ENCODE measurements around the gene SLC22A5. TPM values are rescaled to one million over a fixed set of nuclear protein-coding genes. Genes with fewer than 3 reads are reported as not detected.

The SLC22A5 gene
- total and polyA plus RNA-seq, 2 donors (not counting 3 experiments of a cell fraction or from before 2014, with no cell fraction given) = 3.6 to 9.3 TPM

GRCh38 chr5:132438917-132439316 lies 69.4 kb downstream of the SLC22A5 start:
- no peak overlapping the region for H3K4me2 ChIP-seq (ENCODE audit: insufficient read depth, low read length)
- no peak overlapping the region for H3K4me3 ChIP-seq (replicated peaks in 1 of 3; ENCODE audit: insufficient read depth in 1 of 3, low read depth in 1 of 3, low read length in 3 of 3)

GRCh38 chr5:132439521-132440089 lies 70.1 kb downstream of the SLC22A5 start:
- Histone ChIP-seq H3K36me3 (ENCODE audit: control insufficient read depth in 2 of 2, extremely low read depth in 1 of 2, insufficient read depth in 2 of 2, low read length in 2 of 2) (no peaks in the 10 kb centered on the region), H3K9ac (replicated peaks; ENCODE audit: extremely low read depth, insufficient read depth, low read length) (no peak overlapping the region), H3K27ac (ENCODE audit: insufficient read depth, low read depth, low read length) (no peak overlapping the region), H3K9me1 (replicated peaks; ENCODE audit: control insufficient read depth, extremely low read depth, insufficient read depth, low read length) (no peaks in the 10 kb centered on the region), H3K27me3 (ENCODE audit: control insufficient read depth in 2 of 2, insufficient read depth in 2 of 2, low read length in 2 of 2) (no peaks in the 10 kb centered on the region), H3K4me2 (ENCODE audit: insufficient read depth, low read length) (no peak overlapping the region), H3K4me3 (replicated peaks in 1 of 3; ENCODE audit: insufficient read depth in 1 of 3, low read depth in 1 of 3, low read length in 3 of 3) (no peak overlapping the region), H2AFZ (ENCODE audit: low read depth, low read length) (no peak overlapping the region), H3K9me3 (replicated peaks; ENCODE audit: control insufficient read depth, insufficient read depth, low read length) (no peaks in the 10 kb centered on the region), H3K79me2 (ENCODE audit: control insufficient read depth, insufficient read depth, low read length) (no peaks in the 10 kb centered on the region), H4K20me1 (replicated peaks; ENCODE audit: control insufficient read depth, extremely low read depth, insufficient read depth, low read length) (no peaks in the 10 kb centered on the region), H3K4me1 (ENCODE audit: control insufficient read depth, extremely low read depth, insufficient read depth, low read length) (peaks cover 4% of the 10 kb centered on the region)
- DNase-seq (ENCODE audit: low read depth, low spot score) (peak; percentile 71), FAIRE-seq (peak; percentile 33)
- intact Hi-C loops (cut with micrococcal nuclease) = no loop called here
- no peak for TF ChIP-seq CTCF (IDR thresholded peaks at IDR 0.05; ENCODE audit: extremely low read depth in 1 of 2, insufficient read depth in 1 of 2, low read depth in 1 of 2, low read length in 2 of 2)
- TF ChIP-seq MYC (IDR thresholded peaks at IDR 0.05; ENCODE audit: low read depth, low read length) = no peak
- TF ChIP-seq MAX (IDR thresholded peaks at IDR 0.05; ENCODE audit: insufficient read depth, insufficient read length) = no peak
- no peak for TF ChIP-seq POLR2A (IDR thresholded peaks at IDR 0.05; ENCODE audit: low read depth, low read length)
- no peak for TF ChIP-seq JUN (IDR thresholded peaks at IDR 0.05; ENCODE audit: borderline replicate concordance, insufficient read depth, insufficient read length, low read depth)
- no peak for TF ChIP-seq POLR2AphosphoS5 (IDR thresholded peaks at IDR 0.05; ENCODE audit: insufficient read depth, low read depth, low read length)
- no peak for TF ChIP-seq EZH2 (IDR thresholded peaks at IDR 0.05; ENCODE audit: borderline replicate concordance, low read depth, low read length, severe bottlenecking)
- TF ChIP-seq FOS (IDR thresholded peaks at IDR 0.05; ENCODE audit: borderline replicate concordance, insufficient read depth, low read length) = no peak
- no peak for TF ChIP-seq GATA2 (IDR thresholded peaks at IDR 0.05; ENCODE audit: insufficient read depth, insufficient read length, low read depth, low read length)
- ChIA-PET CTCF (interaction anchor here (0.7 to 2.5 kb wide), 15 partner anchors 8 to 70 kb away, joined by 3 to 11 read pairs (median 6); no protein-coding TSS in a partner anchor), POLR2A (interaction anchor here (1.2 kb wide), 1 partner anchor 51 kb away, joined by 3 read pairs; the partner anchor contains the start of gene IRF1)
- dilution Hi-C loops (cut with MboI; ENCODE audit: extremely low pct_ligation_motif_present, low sequenced_read_pairs) = no loop called here
- BruUV-seq (replicated peaks) = no TSS peak

More at GRCh38 chr5:132438917-132439316, 69.4 kb downstream of the SLC22A5 start:
- no peak for DNase-seq (ENCODE audit: low read depth, low spot score)
- H3K27ac ChIP-seq (ENCODE audit: insufficient read depth, low read depth, low read length) = no peak overlapping the region
- TF ChIP-seq JUN (IDR thresholded peaks at IDR 0.05; ENCODE audit: borderline replicate concordance, insufficient read depth, insufficient read length, low read depth) (no peak), FOS (IDR thresholded peaks at IDR 0.05; ENCODE audit: borderline replicate concordance, insufficient read depth, low read length) (no peak)
- no peaks in the 10 kb centered on the region for H3K36me3 ChIP-seq (ENCODE audit: control insufficient read depth in 2 of 2, extremely low read depth in 1 of 2, insufficient read depth in 2 of 2, low read length in 2 of 2)
- no peaks in the 10 kb centered on the region for H3K27me3 ChIP-seq (ENCODE audit: control insufficient read depth in 2 of 2, insufficient read depth in 2 of 2, low read length in 2 of 2)
- no peaks in the 10 kb centered on the region for H3K9me1 ChIP-seq (replicated peaks; ENCODE audit: control insufficient read depth, extremely low read depth, insufficient read depth, low read length)
- H2AFZ ChIP-seq (ENCODE audit: low read depth, low read length) = no peak overlapping the region
- no peak overlapping the region for H3K9ac ChIP-seq (replicated peaks; ENCODE audit: extremely low read depth, insufficient read depth, low read length)
- ChIA-PET CTCF (interaction anchor here (0.7 to 2.5 kb wide), 15 partner anchors 9 to 70 kb away, joined by 3 to 11 read pairs (median 6); no protein-coding TSS in a partner anchor), POLR2A (interaction anchor here (1.2 kb wide), 1 partner anchor 51 kb away, joined by 3 read pairs; the partner anchor contains the start of gene IRF1)
- BruUV-seq (replicated peaks) = no TSS peak
- FAIRE-seq = no peak
- intact Hi-C loops (cut with micrococcal nuclease) = no loop called here
- no peaks in the 10 kb centered on the region for H3K79me2 ChIP-seq (ENCODE audit: control insufficient read depth, insufficient read depth, low read length)
- H3K9me3 ChIP-seq (replicated peaks; ENCODE audit: control insufficient read depth, insufficient read depth, low read length) = no peaks in the 10 kb centered on the region
- dilution Hi-C loops (cut with MboI; ENCODE audit: extremely low pct_ligation_motif_present, low sequenced_read_pairs) = no loop called here
- peaks cover 4% of the 10 kb centered on the region for H3K4me1 ChIP-seq (ENCODE audit: control insufficient read depth, extremely low read depth, insufficient read depth, low read length)
- no peaks in the 10 kb centered on the region for H4K20me1 ChIP-seq (replicated peaks; ENCODE audit: control insufficient read depth, extremely low read depth, insufficient read depth, low read length)
